HPDE6-E6E7 (cell line): ENCODE results near the gene PI4K2B.
A peak's percentile ranks its signal among the peaks of the same experiment; 100 is the strongest.
"Not testable (repeated sequence)": the region's sequence is repeated elsewhere in the genome, so short reads cannot be mapped to it uniquely, and the experiment has no call there.

Experiments used
- DNase-seq: peaks from one replicate; pipeline ENCODE4 v3.0.0; 2011; ENCODE audit warnings: missing footprints; ENCODE audit errors: extremely low spot score

PI4K2B gene

DNA sequence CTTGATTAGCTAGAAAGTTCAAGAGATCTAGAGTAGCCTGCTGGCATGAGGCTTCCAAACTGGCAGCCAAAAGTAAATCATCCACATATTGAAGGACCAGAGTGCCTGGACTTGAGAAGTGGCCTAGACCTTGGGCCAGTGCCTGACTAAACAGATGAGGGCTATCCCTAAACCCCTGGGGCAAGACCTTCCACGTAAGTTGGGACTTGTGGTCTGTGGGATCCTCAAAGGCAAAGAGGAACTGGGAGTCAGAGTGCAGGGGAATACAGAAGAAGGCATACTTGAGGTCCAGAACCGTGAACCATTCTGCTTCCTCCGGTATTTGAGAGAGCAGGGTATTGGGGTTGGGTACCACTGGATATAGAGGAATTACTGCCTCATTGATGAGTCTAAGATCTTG lies 8.4 kb downstream of the PI4K2B start:
- not testable (repeated sequence) for DNase-seq

DNA sequence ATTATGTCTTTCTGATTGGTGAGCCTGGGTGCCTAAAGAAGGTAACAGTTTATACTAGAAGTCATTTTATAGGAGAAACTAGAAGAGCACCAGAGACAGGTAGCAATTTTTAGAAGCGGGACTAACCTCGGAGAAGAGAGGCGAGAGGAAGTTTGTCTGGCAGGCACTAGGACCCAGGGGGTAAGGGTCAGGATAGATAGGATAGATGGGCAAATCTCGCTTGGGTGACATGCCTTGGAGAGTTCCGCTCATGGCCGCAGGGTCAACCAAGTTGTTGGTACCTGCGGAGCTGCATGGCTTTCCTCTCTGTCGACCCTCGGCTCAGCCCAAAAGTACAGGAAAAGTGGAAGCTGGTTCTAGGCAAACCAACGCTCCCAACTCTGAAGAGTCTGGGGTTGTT lies 11.3 kb downstream of the PI4K2B start:
- no peak for DNase-seq

DNA sequence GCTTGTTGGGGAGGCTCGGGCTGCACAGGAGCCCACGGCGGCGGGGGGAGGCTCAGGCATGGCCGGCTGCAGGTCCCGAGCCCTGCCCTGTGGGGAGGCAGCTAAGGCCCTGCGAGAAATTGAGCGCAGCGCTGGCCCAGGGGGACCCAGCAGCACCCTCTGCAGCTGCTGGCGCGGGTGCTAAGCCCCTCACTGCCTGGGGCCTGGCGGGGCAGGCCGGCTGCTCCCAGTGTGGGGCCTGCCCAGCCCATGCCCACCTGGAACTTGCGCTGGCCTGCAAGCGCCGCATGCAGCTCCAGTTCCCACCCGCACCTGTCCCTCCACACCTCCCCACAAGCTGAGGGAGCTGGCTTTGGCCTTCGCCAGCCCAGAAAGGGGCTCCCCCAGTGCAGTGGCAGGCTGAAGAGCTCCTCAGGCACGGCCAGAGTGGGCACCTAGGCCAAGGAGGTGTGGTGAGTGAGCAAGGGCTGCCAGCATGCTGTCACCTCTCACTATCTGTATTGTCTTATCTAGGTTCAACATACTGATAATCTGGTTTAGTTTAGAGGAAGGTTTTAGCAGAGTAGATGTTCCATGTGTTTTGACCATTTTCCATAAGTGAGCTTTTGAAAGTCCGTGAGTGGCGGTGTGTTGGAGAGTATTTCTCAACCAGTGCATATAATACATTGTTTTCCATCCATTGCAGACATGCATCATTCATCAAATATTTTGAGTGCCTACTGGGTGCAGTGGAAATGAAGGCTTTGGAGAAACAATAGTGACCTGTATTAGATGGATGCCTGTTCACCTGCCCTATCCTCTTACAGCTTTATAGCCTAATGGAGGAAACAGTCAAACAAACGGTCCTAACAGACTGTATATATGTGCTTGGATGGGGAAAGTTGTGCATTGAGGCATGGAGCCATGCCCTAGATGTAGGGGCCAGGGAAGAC lies 13.1 kb downstream of the PI4K2B start:
- no peak for DNase-seq

DNA sequence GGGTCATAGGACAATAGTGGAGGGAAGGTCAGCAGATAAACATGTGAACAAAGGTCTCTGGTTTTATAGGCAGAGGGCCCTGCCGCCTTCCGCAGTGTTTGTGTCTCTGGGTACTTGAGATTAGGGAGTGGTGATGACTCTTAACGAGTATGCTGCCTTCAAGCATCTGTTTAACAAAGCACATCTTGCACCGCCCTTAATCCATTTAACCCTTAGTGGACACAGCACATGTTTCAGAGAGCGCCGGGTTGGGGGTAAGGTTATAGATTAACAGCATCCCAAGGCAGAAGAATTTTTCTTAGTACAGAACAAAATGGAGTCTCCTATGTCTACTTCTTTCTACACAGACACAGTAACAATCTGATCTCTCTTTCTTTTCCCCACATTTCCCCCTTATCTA lies 15.0 kb downstream of the PI4K2B start:
- DNase-seq = not testable (repeated sequence)

DNA sequence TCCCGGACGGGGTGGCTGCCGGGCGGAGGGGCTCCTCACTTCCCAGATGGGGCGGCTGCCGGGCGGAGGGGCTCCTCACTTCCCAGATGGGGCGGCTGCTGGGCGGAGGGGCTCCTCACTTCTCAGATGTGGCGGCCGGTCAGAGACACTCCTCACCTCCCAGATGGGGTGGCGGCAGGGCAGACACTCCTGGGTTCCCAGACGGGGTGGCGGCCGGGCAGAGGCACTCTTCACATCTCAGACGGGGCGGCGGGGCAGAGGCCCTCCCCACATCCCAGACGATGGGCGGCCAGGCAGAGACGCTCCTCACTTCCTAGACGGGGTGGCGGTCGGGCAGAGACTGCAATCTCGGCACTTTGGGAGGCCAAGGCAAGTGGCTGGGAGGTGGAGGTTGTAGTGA lies 15.7 kb downstream of the PI4K2B start:
- not testable (repeated sequence) for DNase-seq

- DNase-seq = no peak
These were observed 18.6 kb downstream of the PI4K2B start for GRCh38 chr4:25252230-25253070.

- DNase-seq = no peak
These were observed 19.2 kb downstream of the PI4K2B start for GRCh38 chr4:25253071-25253445.

GRCh38 chr4:25253786-25254185 lies 20.0 kb downstream of the PI4K2B start:
- DNase-seq = not testable (repeated sequence)

- DNase-seq = no peak
These were observed 25.2 kb downstream of the PI4K2B start for GRCh38 chr4:25258980-25259578.

- DNase-seq = no peak
These were observed 38.0 kb downstream of the PI4K2B start for GRCh38 chr4:25271866-25272265.

- no peak for DNase-seq
These were observed 46.4 kb downstream of the PI4K2B start for GRCh38 chr4:25280210-25280609.

GRCh38 chr4:25283948-25284347 lies 50.1 kb downstream of the PI4K2B start:
- no peak for DNase-seq

DNA sequence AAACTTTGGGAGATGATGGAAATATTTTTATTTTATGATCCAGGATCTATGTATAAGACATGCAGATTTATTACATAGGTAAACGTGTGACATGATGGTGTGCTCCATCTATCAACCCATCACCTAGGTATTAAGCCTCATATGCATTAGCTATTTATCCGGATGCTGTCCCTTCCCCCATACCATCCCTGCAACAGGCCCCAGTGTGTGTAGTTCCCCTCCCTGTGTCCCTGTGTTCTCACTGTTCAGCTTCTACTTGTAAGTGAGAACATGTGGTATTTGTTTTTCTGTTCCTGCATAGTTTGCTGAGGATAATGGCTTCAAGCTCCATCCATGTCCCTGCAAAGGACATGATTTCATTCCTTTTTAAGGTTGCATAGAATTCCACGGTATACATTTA lies 50.6 kb downstream of the PI4K2B start:
- no peak for DNase-seq

DNA sequence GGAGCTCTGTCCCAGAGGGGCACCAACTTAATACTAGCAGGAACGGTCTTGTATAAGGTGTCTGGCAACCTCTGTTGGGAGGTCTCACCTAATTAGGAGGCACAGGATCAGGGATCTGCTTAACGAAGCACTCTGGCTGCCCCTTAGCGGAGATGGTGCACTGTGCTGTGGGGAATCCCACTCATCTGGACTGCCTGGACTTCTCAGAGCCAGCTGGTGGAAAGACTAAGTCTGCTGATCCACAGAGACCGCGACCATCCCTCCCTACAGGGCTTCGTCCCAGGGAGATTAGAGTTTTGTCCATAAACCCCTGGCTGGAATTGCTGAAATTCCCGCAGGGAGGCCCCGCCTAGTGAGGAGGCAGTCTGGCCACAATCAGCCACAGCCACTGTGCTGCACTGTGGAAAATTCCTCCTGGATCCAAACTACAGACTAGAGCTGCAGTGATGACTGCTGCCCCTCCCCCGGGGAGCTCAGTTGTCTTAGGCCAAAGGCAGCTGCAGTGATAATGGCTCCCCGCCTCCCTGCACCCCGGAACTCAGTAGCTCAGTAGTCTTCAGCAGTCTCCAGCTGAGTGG lies 56.7 kb downstream of the PI4K2B start:
- no peak for DNase-seq

- no peak for DNase-seq
These were observed 57.4 kb downstream of the PI4K2B start for GRCh38 chr4:25291158-25291733.

GRCh38 chr4:25297528-25298242 lies 63.9 kb downstream of the PI4K2B start:
- no peak for DNase-seq

- DNase-seq = peak; percentile 70
These were observed 65.8 kb downstream of the PI4K2B start for GRCh38 chr4:25299476-25300203.

GRCh38 chr4:25301471-25301870 lies 67.6 kb downstream of the PI4K2B start:
- DNase-seq = no peak

DNA sequence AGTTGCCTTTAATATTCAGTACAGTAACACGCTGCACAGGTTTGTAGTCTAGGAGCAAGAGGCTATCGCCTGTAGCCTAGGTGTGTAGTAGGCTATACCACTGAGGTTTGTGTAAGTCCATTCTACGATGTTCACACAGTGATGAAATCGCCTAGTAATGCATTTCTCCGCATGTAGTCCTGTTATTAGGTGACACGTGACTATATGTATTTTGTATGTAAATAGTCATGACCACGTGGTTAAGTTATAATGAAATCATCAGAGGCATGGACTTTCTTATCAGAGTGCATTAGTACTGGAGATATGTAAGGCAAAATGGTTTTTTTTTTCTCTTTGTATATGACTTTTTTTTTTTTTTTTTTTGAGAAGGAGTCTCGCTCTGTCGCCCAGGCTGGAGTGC lies 68.8 kb downstream of the PI4K2B start:
- DNase-seq = no peak

DNA sequence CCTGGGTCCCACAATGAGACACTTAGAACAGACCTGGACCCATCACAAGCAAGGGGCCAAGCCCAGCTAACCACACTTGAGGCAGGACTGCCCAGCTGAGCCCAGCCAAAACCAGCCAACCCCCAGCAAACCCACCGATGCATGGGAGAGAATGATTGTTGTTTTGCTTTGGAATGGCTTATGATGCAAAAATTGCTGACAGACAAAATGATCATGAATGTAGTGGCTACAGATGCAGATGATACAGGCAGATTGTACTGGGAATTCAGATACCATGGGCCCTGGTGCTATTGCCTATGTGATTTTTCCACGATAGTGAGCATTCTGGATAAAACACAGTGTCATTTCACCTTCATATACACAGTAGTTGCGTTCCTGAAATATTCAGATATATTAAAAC lies 69.7 kb downstream of the PI4K2B start:
- no peak for DNase-seq
